ENCODE results near the gene PPP2R2C.

DNA sequence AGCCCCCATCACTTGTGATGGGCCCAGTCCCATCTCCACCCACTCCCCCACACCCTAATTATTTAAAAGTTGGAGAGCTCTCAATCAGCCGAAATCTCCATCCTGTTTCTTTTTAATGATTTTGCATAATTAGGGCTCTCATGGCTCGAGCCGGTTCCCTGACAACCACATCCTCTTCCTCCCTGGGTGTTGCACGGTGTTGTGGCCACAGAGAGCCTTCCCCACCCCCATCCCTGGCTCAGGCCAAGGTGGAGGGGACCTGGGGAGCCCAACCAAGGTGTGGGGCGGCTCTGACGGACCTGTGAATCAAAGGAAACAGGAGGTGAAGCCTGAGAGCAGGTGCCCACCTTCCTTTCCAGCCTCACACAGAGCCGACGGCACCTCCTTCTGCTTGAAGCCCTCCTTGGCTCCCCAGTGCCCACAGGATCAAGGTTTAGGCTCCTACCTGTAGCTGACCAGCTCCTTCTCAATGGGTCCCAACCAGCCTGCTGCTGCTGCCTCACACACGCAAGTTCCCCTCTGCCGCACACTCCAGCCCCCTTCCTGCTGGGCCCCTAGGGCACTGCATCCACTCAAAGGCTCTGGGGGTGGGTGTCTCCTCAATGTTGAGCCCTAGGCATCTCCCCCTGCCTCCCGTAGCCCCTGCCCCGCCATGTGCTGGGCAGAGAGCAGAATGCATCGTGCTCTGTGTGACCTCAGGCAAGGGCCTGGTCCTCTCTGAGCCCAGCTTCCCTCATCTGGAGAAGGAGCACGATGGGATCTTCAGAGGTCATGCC lies 134.1 kb downstream of the PPP2R2C start:
- TF ChIP-seq EZH2 (IDR thresholded peaks at IDR 0.05; ENCODE audit: insufficient read depth, poor library complexity, severe bottlenecking) (no peak), EZH2phosphoT487 (IDR thresholded peaks at IDR 0.05; ENCODE audit: insufficient read depth, low read depth) (no peak)
